ENCODE measurements around the gene IRGC.

DNA sequence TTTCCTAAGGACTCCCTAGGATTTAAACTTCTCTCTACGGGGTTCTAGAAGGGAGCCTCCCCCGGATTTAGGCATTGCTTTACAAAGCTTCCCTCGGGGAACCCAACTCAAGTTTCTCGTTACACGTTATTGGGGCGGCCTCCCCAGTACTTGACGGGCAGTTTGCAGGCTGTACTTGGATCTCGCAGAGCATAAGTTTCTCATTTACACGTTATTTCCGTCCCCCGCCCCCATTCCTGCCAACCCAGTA, 38.3 kb downstream of the IRGC start:
- no peak for TF ChIP-seq CTCF (IDR thresholded peaks at IDR 0.05; ENCODE audit: low read length)
- no peak for TF ChIP-seq EZH2 (IDR thresholded peaks at IDR 0.05; ENCODE audit: borderline replicate concordance, low read length)

All from OCI-LY1 (cell line).